Kidney (tissue), 14 donors: ENCODE data around the gene GAS7. TPM values are rescaled to one million over a fixed set of nuclear protein-coding genes. Genes with fewer than 3 reads are reported as not detected.

ENCODE experiments used
- DNase-seq, 5 donors: peaks; one replicate each; pipeline ENCODE4 v3.0.0-alpha.2; 2013 to 2020
- FAIRE-seq: peaks from 2 replicates; lab custom pipeline; 2012; peaks lifted over from hg19 to GRCh38; lab: Jason Lieb, UNC
- H3K27ac ChIP-seq, 2 donors: one replicate each; pipeline ENCODE4 v1.7.0; 2013; ENCODE audit warnings: low read depth in 2 of 2, low read length in 2 of 2, inconsistent platforms in 1 of 2
- H3K27me3 ChIP-seq: one replicate; pipeline ENCODE4 v1.7.1; 2013; ENCODE audit warnings: low read length, inconsistent platforms; ENCODE audit not compliant: control insufficient read depth, insufficient read depth
- H3K36me3 ChIP-seq, 3 donors: one replicate each; pipeline versions ENCODE4 v1.7.0 to v1.7.1; 2013; ENCODE audit warnings: low read length in 3 of 3, control low read depth in 1 of 3, inconsistent platforms in 1 of 3; ENCODE audit not compliant: insufficient read depth in 3 of 3, control insufficient read depth in 2 of 3
- H3K4me1 ChIP-seq, 3 donors: one replicate each; pipeline versions ENCODE4 v1.7.0 to v1.7.1; 2013; ENCODE audit warnings: low read length in 3 of 3, inconsistent platforms in 1 of 3, low read depth in 1 of 3; ENCODE audit not compliant: control insufficient read depth in 2 of 3, insufficient read depth in 2 of 3
- H3K4me3 ChIP-seq, 3 donors: one replicate each; pipeline versions ENCODE4 v1.7.0 to v1.8.1; 2013; ENCODE audit warnings: low read length in 3 of 3, control low read depth in 1 of 3, inconsistent platforms in 1 of 3
- H3K9ac ChIP-seq, 3 donors: one replicate each; pipeline versions ENCODE4 v1.7.0 to v1.7.1; 2013; ENCODE audit warnings: low read length in 3 of 3, control low read depth in 1 of 3, inconsistent platforms in 1 of 3
- H3K9me3 ChIP-seq, 3 donors: one replicate each; pipeline versions ENCODE4 v1.7.0 to v1.7.1; 2013; ENCODE audit warnings: low read length in 3 of 3, control low read depth in 1 of 3, inconsistent platforms in 1 of 3; ENCODE audit not compliant: control insufficient read depth in 2 of 3, insufficient read depth in 1 of 3
- CTCF ChIP-seq: IDR thresholded peaks from 3 replicates; pipeline ENCODE4 v1.5.1; 2012; ENCODE audit warnings: mild to moderate bottlenecking, moderate library complexity, borderline replicate concordance; ENCODE audit not compliant: insufficient read depth; ENCODE audit errors: extremely low read depth
- intact Hi-C: fragments of 100-400 bp; cut with DNase I; formaldehyde crosslinking; loops from one replicate; pipeline ENCODE4 v1.11.1; 2022
- polyA plus RNA-seq: library from polyadenylated mRNA; stranded (reverse); fragments of 350-450 nt; fragmentation: Illumina TruSeq; extraction: RNeasy Lipid Tissue Mini Kit (QIAGEN cat#74804); gene quantifications from one replicate; pipeline ENCODE4 v1.2.3, GENCODE V29; 2014; ENCODE audit warnings: low read depth, low replicate concordance; ENCODE audit not compliant: insufficient read depth
- total RNA-seq: library from RNA; stranded (reverse); fragmentation: NEBNext Ultra II Directional; extraction: Animal tissue kit (Norgen Biotek cat#: 25700); gene quantifications from one replicate; pipeline ENCODE4 v1.2.1, GENCODE V29; 2021
- donor health status: control.
- donor health status: control.
- donor health status: control.
- donor health status: control.
- donor health status: control.
- donor health status: DM: yes; HTN: yes; CAD: no.
- donor health status: Normal renal cell carcinoma (clear cell type).

GAS7 gene
- total and polyA plus RNA-seq, 2 donors from 2014 or later, result 1.1 to 20.5 TPM

GRCh38 chr17:10147761-10148415 lies 50.5 kb downstream of the GAS7 start:
- Histone ChIP-seq H3K36me3 (peaks cover 0 to 2% (median 0%) of the 10 kb centered on the region in 3 donors), H3K9me3 (no peaks in the 10 kb centered on the region), H3K4me1 (no peaks in the 10 kb centered on the region), H3K9ac (no peak overlapping the region), H3K27me3 (no peaks in the 10 kb centered on the region), H3K4me3 (no peak overlapping the region), H3K27ac (no peak overlapping the region)
- no peak for DNase-seq
- no peak for TF ChIP-seq CTCF
- no peak for FAIRE-seq
- intact Hi-C loops, result no loop called here

- Histone ChIP-seq H3K27me3 (no peaks in the 10 kb centered on the region), H3K9ac (no peak overlapping the region), H3K9me3 (no peaks in the 10 kb centered on the region), H3K36me3 (peaks cover 0 to 2% (median 0%) of the 10 kb centered on the region in 3 donors), H3K4me3 (no peak overlapping the region), H3K27ac (no peak overlapping the region), H3K4me1 (no peaks in the 10 kb centered on the region)
- intact Hi-C loops, result no loop called here
- DNase-seq (no peak), FAIRE-seq (no peak)
- TF ChIP-seq CTCF, result no peak
Measured at GRCh38 chr17:10147040-10147439, 51.4 kb downstream of the GAS7 start.

GRCh38 chr17:10144982-10145381 lies 53.4 kb downstream of the GAS7 start:
- FAIRE-seq (no peak), DNase-seq (no peak)
- Histone ChIP-seq H3K9me3 (no peaks in the 10 kb centered on the region), H3K27me3 (no peaks in the 10 kb centered on the region), H3K27ac (no peak overlapping the region), H3K36me3 (peaks cover 0 to 2% (median 0%) of the 10 kb centered on the region in 3 donors), H3K4me1 (no peaks in the 10 kb centered on the region), H3K9ac (no peak overlapping the region), H3K4me3 (no peak overlapping the region)
- no peak for TF ChIP-seq CTCF
- intact Hi-C loops, result no loop called here
